ENCODE data around the gene DPYSL5. TPM values are rescaled to one million over a fixed set of nuclear protein-coding genes. Genes with fewer than 3 reads are reported as not detected.

Gene DPYSL5
- total RNA-seq, 2 experiments from 2014 or later, result not detected

DNA sequence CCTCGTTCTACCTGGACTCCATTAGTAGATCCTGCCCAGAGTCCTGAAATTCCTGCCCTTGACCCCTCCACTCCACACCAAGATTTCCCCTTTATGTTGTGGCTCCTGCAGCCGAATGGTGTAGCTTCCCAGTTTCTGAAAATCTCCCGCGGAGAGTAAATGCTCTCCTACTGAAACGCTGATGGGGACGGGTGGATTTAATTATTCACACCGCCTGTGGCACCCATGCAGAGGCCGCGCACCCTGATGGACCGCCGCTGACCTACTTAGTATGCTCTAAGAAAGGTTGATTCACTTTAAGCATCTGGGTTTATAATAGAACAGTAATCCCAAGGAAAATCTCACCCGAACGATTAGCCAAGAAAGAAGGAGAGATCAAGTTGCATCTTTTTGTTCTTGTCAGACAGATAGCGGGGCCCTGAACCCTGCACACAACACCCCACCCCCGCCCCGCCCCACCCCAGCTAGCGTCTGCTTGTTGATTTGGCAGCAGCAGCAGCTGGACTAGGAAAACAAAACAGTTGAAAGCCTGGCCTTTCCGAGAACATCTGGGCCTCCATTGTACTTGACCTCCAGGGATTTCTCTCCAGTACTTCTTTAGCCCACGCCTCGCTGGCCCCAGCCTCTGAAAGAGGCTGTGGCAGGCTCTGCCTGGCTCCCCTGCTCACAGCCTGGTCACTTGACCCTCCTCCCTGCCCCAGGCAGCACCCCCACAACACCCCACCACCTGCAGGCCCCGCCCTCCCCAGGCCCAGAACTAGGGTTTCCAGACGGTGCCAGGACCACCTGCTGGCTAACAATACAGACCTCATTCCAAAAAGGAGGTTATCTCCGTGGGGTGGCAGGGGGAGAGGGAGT lies 53.6 kb downstream of the DPYSL5 start:
- ChIA-PET POLR2A (no interaction called here), CTCF (no interaction called here)
- no peak overlapping the region for H3K4me3 ChIP-seq (ENCODE audit: low read length)
- no peak for TF ChIP-seq CTCF (IDR thresholded peaks at IDR 0.05)
- Mint-ChIP-seq H3K9me3 (no peaks in the 10 kb centered on the region), H3K27me3 (no peaks in the 10 kb centered on the region), H3K4me1 (ENCODE audit: low read depth) (no peaks in the 10 kb centered on the region), H3K4me3 (no peak overlapping the region), H3K36me3 (ENCODE audit: low read depth) (no peaks in the 10 kb centered on the region), H3K27ac (no peak overlapping the region)
- no peaks in the 10 kb centered on the region for H3K27me3 ChIP-seq (ENCODE audit: control insufficient read depth in 1 of 2, insufficient read depth in 2 of 2, low read length in 2 of 2)
- no peak for DNase-seq
- H3K4me1 ChIP-seq (ENCODE audit: insufficient read depth, low read length), result no peaks in the 10 kb centered on the region
- no peaks in the 10 kb centered on the region for H3K36me3 ChIP-seq (ENCODE audit: insufficient read depth, low read length)
- no peak overlapping the region for H3K27ac ChIP-seq (ENCODE audit: low read depth in 1 of 2, low read length in 2 of 2)
- ATAC-seq (ENCODE audit: poor library complexity), result no peak
- H3K9me3 ChIP-seq (ENCODE audit: control insufficient read depth in 1 of 2, insufficient read depth in 1 of 2, low read length in 2 of 2), result no peaks in the 10 kb centered on the region
- intact Hi-C loops (cut with DNase I, micrococcal nuclease), result no loop called here

- no peak overlapping the region for H3K27ac Mint-ChIP-seq
- H3K27ac ChIP-seq (ENCODE audit: low read depth in 1 of 2, low read length in 2 of 2), result no peak overlapping the region
- no peak overlapping the region for H3K4me3 ChIP-seq (ENCODE audit: low read length)
- intact Hi-C loops (cut with DNase I, micrococcal nuclease), result no loop called here
- DNase-seq (no peak), ATAC-seq (ENCODE audit: poor library complexity) (no peak)
- no peaks in the 10 kb centered on the region for H3K4me1 ChIP-seq (ENCODE audit: insufficient read depth, low read length)
- no peaks in the 10 kb centered on the region for H3K9me3 ChIP-seq (ENCODE audit: control insufficient read depth in 1 of 2, insufficient read depth in 1 of 2, low read length in 2 of 2)
- H3K36me3 ChIP-seq (ENCODE audit: insufficient read depth, low read length), result no peaks in the 10 kb centered on the region
- H3K36me3 Mint-ChIP-seq (ENCODE audit: low read depth), result no peaks in the 10 kb centered on the region
- no peak for TF ChIP-seq CTCF (IDR thresholded peaks at IDR 0.05)
- no peaks in the 10 kb centered on the region for H3K4me1 Mint-ChIP-seq (ENCODE audit: low read depth)
- H3K27me3 ChIP-seq (ENCODE audit: control insufficient read depth in 1 of 2, insufficient read depth in 2 of 2, low read length in 2 of 2), result peaks cover 0 to 5% of the 10 kb centered on the region in 2 experiments
- H3K27me3 Mint-ChIP-seq, result peaks cover 6% of the 10 kb centered on the region
- no peaks in the 10 kb centered on the region for H3K9me3 Mint-ChIP-seq
- ChIA-PET CTCF (no interaction called here), POLR2A (no interaction called here)
- H3K4me3 Mint-ChIP-seq, result no peak overlapping the region
Observed at GRCh38 chr2:26903676-26904075, 55.7 kb downstream of the DPYSL5 start.

DNA sequence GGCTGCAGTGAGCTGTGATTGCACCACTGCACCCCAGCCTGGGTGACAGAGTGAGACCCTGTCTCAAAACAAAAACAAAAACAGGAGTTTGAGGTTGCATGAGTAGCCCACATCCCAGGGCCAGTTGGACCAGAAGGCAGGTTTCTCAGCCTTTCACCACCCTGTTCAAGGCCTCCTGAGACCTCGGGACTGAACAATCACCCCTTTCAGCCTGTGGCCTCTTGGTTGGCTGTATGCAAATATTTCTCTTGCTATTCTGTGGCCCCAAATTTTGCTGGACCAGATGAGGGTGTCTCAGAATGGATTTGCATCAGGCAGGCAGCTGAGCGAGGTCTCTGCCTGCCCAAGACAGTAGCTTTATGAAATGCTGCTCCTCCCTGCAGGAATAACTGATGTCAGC lies 56.9 kb downstream of the DPYSL5 start:
- H3K4me3 Mint-ChIP-seq, result no peak overlapping the region
- H3K4me1 ChIP-seq (ENCODE audit: insufficient read depth, low read length), result no peaks in the 10 kb centered on the region
- ChIA-PET CTCF (no interaction called here), POLR2A (no interaction called here)
- TF ChIP-seq CTCF (IDR thresholded peaks at IDR 0.05), result no peak
- intact Hi-C loops (cut with DNase I, micrococcal nuclease), result no loop called here
- no peak for ATAC-seq (ENCODE audit: poor library complexity)
- H3K36me3 Mint-ChIP-seq (ENCODE audit: low read depth), result no peaks in the 10 kb centered on the region
- H3K4me3 ChIP-seq (ENCODE audit: low read length), result no peak overlapping the region
- H3K36me3 ChIP-seq (ENCODE audit: insufficient read depth, low read length), result no peaks in the 10 kb centered on the region
- H3K27ac ChIP-seq (ENCODE audit: low read depth in 1 of 2, low read length in 2 of 2), result no peak overlapping the region
- H3K4me1 Mint-ChIP-seq (ENCODE audit: low read depth), result no peaks in the 10 kb centered on the region
- H3K9me3 ChIP-seq (ENCODE audit: control insufficient read depth in 1 of 2, insufficient read depth in 1 of 2, low read length in 2 of 2), result no peaks in the 10 kb centered on the region
- H3K9me3 Mint-ChIP-seq, result no peaks in the 10 kb centered on the region
- peaks cover 0 to 5% of the 10 kb centered on the region in 2 experiments for H3K27me3 ChIP-seq (ENCODE audit: control insufficient read depth in 1 of 2, insufficient read depth in 2 of 2, low read length in 2 of 2)
- DNase-seq, result no peak
- H3K27me3 Mint-ChIP-seq, result peaks cover 10% of the 10 kb centered on the region
- H3K27ac Mint-ChIP-seq, result no peak overlapping the region
